Bronchial epithelial cell (primary cell): ENCODE measurements around the gene LUC7L. TPM values are rescaled to one million over a fixed set of nuclear protein-coding genes. Genes with fewer than 3 reads are reported as not detected.

Source experiments
- DNase-seq: peaks from one replicate; pipeline ENCODE4 v3.0.0-alpha.2; 2010; ENCODE audit warnings: low read depth
- FAIRE-seq: peaks from 2 replicates; lab custom pipeline; 2011; peaks lifted over from hg19 to GRCh38; lab: Jason Lieb, UNC
- H3K27me3 ChIP-seq: 2 replicates; pipeline ENCODE4 v1.5.1; 2011; ENCODE audit warnings: low read length; ENCODE audit not compliant: control insufficient read depth, insufficient read depth
- H3K36me3 ChIP-seq: 2 replicates; pipeline ENCODE4 v1.5.1; 2011; ENCODE audit warnings: low read length; ENCODE audit not compliant: control insufficient read depth, insufficient read depth
- H3K4me3 ChIP-seq: 2 replicates; pipeline ENCODE4 v1.5.1; 2011; ENCODE audit warnings: mild to moderate bottlenecking, low read depth, low read length, control low read depth
- CTCF ChIP-seq: IDR thresholded peaks from 2 replicates; pipeline ENCODE4 v1.5.1; 2011; ENCODE audit warnings: mild to moderate bottlenecking, moderate library complexity, low read length, control low read depth, inconsistent platforms; ENCODE audit not compliant: insufficient read depth, severe bottlenecking
- total RNA-seq: library from RNA; depleted of rRNA; stranded (reverse); fragments of >200 nt; gene quantifications from 2 replicates; pipeline ENCODE4 v1.2.1, GENCODE V29; 2014

LUC7L gene
- total RNA-seq, 1 donor from 2014 or later: 29.5 TPM

- FAIRE-seq (no peak), DNase-seq (no peak)
- Histone ChIP-seq H3K36me3 (no peaks in the 10 kb centered on the region), H3K4me3 (no peak overlapping the region), H3K27me3 (peaks cover 14% of the 10 kb centered on the region)
- TF ChIP-seq CTCF: no peak
Observed at GRCh38 chr16:273547-274421, 44.5 kb upstream of the LUC7L start.

- TF ChIP-seq CTCF: no peak
- Histone ChIP-seq H3K36me3 (no peaks in the 10 kb centered on the region), H3K27me3 (peaks cover 14% of the 10 kb centered on the region), H3K4me3 (no peak overlapping the region)
- no peak for FAIRE-seq
- DNase-seq: no peak
Observed at GRCh38 chr16:272633-273546, 43.6 kb upstream of the LUC7L start.

GRCh38 chr16:270381-271255, 41.4 kb upstream of the LUC7L start:
- no peak for TF ChIP-seq CTCF
- peaks cover 10% of the 10 kb centered on the region for H3K27me3 ChIP-seq
- FAIRE-seq: no peak
- H3K4me3 ChIP-seq: no peak overlapping the region
- no peak for DNase-seq
- H3K36me3 ChIP-seq: no peaks in the 10 kb centered on the region

GRCh38 chr16:269061-269796, 40.0 kb upstream of the LUC7L start:
- no peaks in the 10 kb centered on the region for H3K36me3 ChIP-seq
- no peak for TF ChIP-seq CTCF
- H3K27me3 ChIP-seq: peaks cover 2% of the 10 kb centered on the region
- H3K4me3 ChIP-seq: no peak overlapping the region
- DNase-seq (no peak), FAIRE-seq (no peak)
